Nephron progenitor cell (in vitro differentiated cells): ENCODE data around the gene TARDBP.
A peak's percentile ranks its signal among the peaks of the same experiment; 100 is the strongest.

ENCODE experiments used
- DNase-seq: peaks from one replicate; pipeline ENCODE4 v3.0.0; 2021
- H3K27ac Mint-ChIP-seq: 2 replicates; pipeline ENCODE4 v1.8.0; 2021; ENCODE audit warnings: mild to moderate bottlenecking, moderate library complexity, mixed read lengths
- H3K27me3 Mint-ChIP-seq: 2 replicates; pipeline ENCODE4 v1.8.0; 2021; ENCODE audit warnings: mild to moderate bottlenecking, low read depth, mixed read lengths; ENCODE audit not compliant: poor library complexity
- H3K36me3 Mint-ChIP-seq: 2 replicates; pipeline ENCODE4 v1.8.0; 2021; ENCODE audit warnings: low read depth, mixed read lengths
- H3K4me1 Mint-ChIP-seq: 2 replicates; pipeline ENCODE4 v1.8.0; 2021; ENCODE audit warnings: mixed read lengths
- H3K4me3 Mint-ChIP-seq: 2 replicates; pipeline ENCODE4 v1.8.0; 2021; ENCODE audit warnings: mild to moderate bottlenecking, moderate library complexity, mixed read lengths
- H3K9me3 Mint-ChIP-seq: 2 replicates; pipeline ENCODE4 v1.8.0; 2021; ENCODE audit warnings: mild to moderate bottlenecking, moderate library complexity, mixed read lengths
- CTCF ChIP-seq: fragments of 200-600 bp; sonication (generic); IDR thresholded peaks from 2 replicates; pipeline ENCODE4 v1.5.0; 2021; ENCODE audit warnings: antibody characterized with exemption

Gene TARDBP

GRCh38 chr1:11012260-11013159 is at the start of gene TARDBP:
Gene TARDBP (plus strand): TSS chr1:11012654. CDS start chr1:11013728, 1,074 bp downstream.
- peak within 1 kb of the TSS; percentile 93 for H3K4me3 Mint-ChIP-seq
- peaks cover 19% of the 10 kb centered on the region for H3K4me1 Mint-ChIP-seq
- no peaks in the 10 kb centered on the region for H3K27me3 Mint-ChIP-seq
- peak within 1 kb of the TSS; percentile 100 for H3K27ac Mint-ChIP-seq
- no peaks in the 10 kb centered on the region for H3K9me3 Mint-ChIP-seq
- H3K36me3 Mint-ChIP-seq: peaks cover 30% of the 10 kb centered on the region
- no peak for TF ChIP-seq CTCF
- peak; percentile 93 for DNase-seq

- no peak for TF ChIP-seq CTCF
- H3K4me3 Mint-ChIP-seq: no peak overlapping the region
These were observed 46.8 kb upstream of the TARDBP start for GRCh38 chr1:10965546-10966226.

GRCh38 chr1:10967090-10967489 is 45.4 kb upstream of the TARDBP start:
- H3K4me1 Mint-ChIP-seq: peaks cover 39% of the 10 kb centered on the region
- no peak for DNase-seq
- no peak overlapping the region for H3K27ac Mint-ChIP-seq
- H3K27me3 Mint-ChIP-seq: peaks cover 58% of the 10 kb centered on the region
- no peak for TF ChIP-seq CTCF
- H3K4me3 Mint-ChIP-seq: no peak overlapping the region
- H3K36me3 Mint-ChIP-seq: no peaks in the 10 kb centered on the region
- no peaks in the 10 kb centered on the region for H3K9me3 Mint-ChIP-seq

More at GRCh38 chr1:10965546-10966226, 46.8 kb upstream of the TARDBP start:
- Mint-ChIP-seq H3K9me3 (no peaks in the 10 kb centered on the region), H3K36me3 (no peaks in the 10 kb centered on the region), H3K4me1 (peaks cover 43% of the 10 kb centered on the region), H3K27me3 (peaks cover 62% of the 10 kb centered on the region), H3K27ac (no peak overlapping the region)
- no peak for DNase-seq

GRCh38 chr1:10968411-10968826 is 44.0 kb upstream of the TARDBP start:
- H3K36me3 Mint-ChIP-seq: no peaks in the 10 kb centered on the region
- no peak for TF ChIP-seq CTCF
- H3K27me3 Mint-ChIP-seq: peaks cover 60% of the 10 kb centered on the region
- H3K9me3 Mint-ChIP-seq: no peaks in the 10 kb centered on the region
- H3K27ac Mint-ChIP-seq: no peak overlapping the region
- DNase-seq: no peak
- no peak overlapping the region for H3K4me3 Mint-ChIP-seq
- H3K4me1 Mint-ChIP-seq: peaks cover 39% of the 10 kb centered on the region

- H3K4me1 Mint-ChIP-seq: peaks cover 39% of the 10 kb centered on the region
- peaks cover 50% of the 10 kb centered on the region for H3K27me3 Mint-ChIP-seq
- no peak for DNase-seq
- no peaks in the 10 kb centered on the region for H3K9me3 Mint-ChIP-seq
- no peak overlapping the region for H3K27ac Mint-ChIP-seq
- no peaks in the 10 kb centered on the region for H3K36me3 Mint-ChIP-seq
- H3K4me3 Mint-ChIP-seq: no peak overlapping the region
- TF ChIP-seq CTCF: no peak
These were observed 43.0 kb upstream of the TARDBP start for GRCh38 chr1:10969267-10969970.
